PC-3 (cell line): ENCODE results near the gene TTC16. TPM values are rescaled to one million over a fixed set of nuclear protein-coding genes. Genes with fewer than 3 reads are reported as not detected.

Source experiments
- ATAC-seq: fragments of 200-7000 bp; cut with Tn5 transposase; 2 replicates; pipeline ENCODE4 v1.9.1; 2020; ENCODE audit warnings: mild to moderate bottlenecking, moderate library complexity
- BruUV-seq: library from RNA; stranded (reverse); fragments of 400-500 nt; replicated peaks from 2 replicates; lab custom pipeline; 2021; lab: Mats Ljungman, UMichigan
- CTCF ChIA-PET: fragments of 300-600 bp; sonication (Branson Sonifier 250); formaldehyde crosslinking; loops from one replicate; lab custom pipeline; 2022; ENCODE audit warnings: antibody characterized with exemption; lab: Charles Lee
- POLR2A ChIA-PET: fragments of 300-600 bp; sonication (Branson Sonifier 250); formaldehyde crosslinking; loops from one replicate; lab custom pipeline; 2022; ENCODE audit warnings: antibody characterized with exemption; ENCODE audit not compliant: unreplicated experiment; lab: Charles Lee
- DNase-seq: peaks from one replicate; pipeline ENCODE4 v3.0.0-alpha.2; 2015
- H2AFZ ChIP-seq: fragments of 300-600 bp; sonication (generic); 2 replicates; pipeline ENCODE4 v1.6.0; 2016; ENCODE audit warnings: antibody characterized with exemption, low read length
- H3F3A ChIP-seq: fragments of 300-600 bp; sonication (generic); one replicate; pipeline ENCODE4 v1.6.0; 2017; ENCODE audit warnings: antibody characterized with exemption, low read length, control low read depth, mild to moderate bottlenecking; ENCODE audit not compliant: unreplicated experiment
- H3K27ac ChIP-seq: fragments of 300-600 bp; sonication (generic); 2 replicates; pipeline ENCODE4 v1.5.1; 2016; ENCODE audit warnings: mild to moderate bottlenecking, low read length
- H3K27me3 ChIP-seq: fragments of 300-600 bp; sonication (generic); 2 replicates; pipeline ENCODE4 v1.6.1; 2016; ENCODE audit warnings: low read length, mixed read lengths
- H3K36me3 ChIP-seq: fragments of 300-600 bp; sonication (generic); 2 replicates; pipeline ENCODE4 v1.6.1; 2016; ENCODE audit warnings: low read depth, mixed run types, low read length, mixed read lengths
- H3K4me1 ChIP-seq: fragments of 300-600 bp; sonication (generic); 2 replicates; pipeline ENCODE4 v1.5.1; 2016; ENCODE audit warnings: low read length; ENCODE audit not compliant: insufficient read depth
- H3K4me2 ChIP-seq: fragments of 300-600 bp; sonication (generic); 2 replicates; pipeline ENCODE4 v1.6.0; 2016; ENCODE audit warnings: low read length
- H3K4me3 ChIP-seq: fragments of 300-600 bp; sonication (generic); 2 replicates; pipeline ENCODE4 v1.5.1; 2016; ENCODE audit warnings: mild to moderate bottlenecking, low read length, mixed read lengths
- H3K79me2 ChIP-seq: fragments of 300-600 bp; sonication (generic); 2 replicates; pipeline ENCODE4 v1.6.1; 2017; ENCODE audit warnings: low read length, mixed read lengths
- H3K9ac ChIP-seq: fragments of 300-600 bp; sonication (generic); 2 replicates; pipeline ENCODE4 v1.6.0; 2016; ENCODE audit warnings: mild to moderate bottlenecking, low read length
- H3K9me2 ChIP-seq: fragments of 300-600 bp; sonication (generic); replicated peaks from 2 replicates; pipeline ENCODE4 v1.6.1; 2016; ENCODE audit warnings: mixed run types, low read length, mixed read lengths
- H3K9me3 ChIP-seq: fragments of 300-600 bp; sonication (generic); 2 replicates; pipeline ENCODE4 v1.6.1; 2016; ENCODE audit warnings: low read length, mixed read lengths
- H4K20me1 ChIP-seq: fragments of 300-600 bp; sonication (generic); 2 replicates; pipeline ENCODE4 v1.6.1; 2016; ENCODE audit warnings: low read length, mixed read lengths
- CTCF ChIP-seq: fragments of 300-600 bp; sonication (generic); conservative IDR thresholded peaks from 2 replicates; pipeline ENCODE4 v1.5.1; 2017; ENCODE audit warnings: antibody characterized with exemption, low read depth, mild to moderate bottlenecking, low read length
- EZH2 ChIP-seq: fragments of 300-600 bp; sonication (generic); IDR thresholded peaks from one replicate; pipeline ENCODE4 v1.6.1; 2017; ENCODE audit warnings: antibody characterized with exemption, mild to moderate bottlenecking, low read length; ENCODE audit not compliant: unreplicated experiment
- EZH2phosphoT487 ChIP-seq: fragments of 300-600 bp; sonication (generic); IDR thresholded peaks from 2 replicates; pipeline ENCODE4 v1.6.1; 2018; ENCODE audit warnings: mild to moderate bottlenecking, antibody characterized with exemption, low read length, borderline replicate concordance
- intact Hi-C: fragments of 100-400 bp; cut with micrococcal nuclease; formaldehyde crosslinking; loops from 2 replicates; pipeline ENCODE4 v1.9.0; 2023
- total RNA-seq: library from RNA; depleted of rRNA; stranded (reverse); fragments of >200 nt; gene quantifications from 2 replicates; pipeline ENCODE4 v1.2.3, GENCODE V29; 2014

TTC16 gene
- total RNA-seq, 1 experiment from 2014 or later, result 0.04 TPM

GRCh38 chr9:127667906-127668305 lies 48.0 kb upstream of the TTC16 start:
- intact Hi-C loops, result no loop called here
- H3K9ac ChIP-seq, result no peak overlapping the region
- H3K4me3 ChIP-seq, result no peak overlapping the region
- ChIA-PET POLR2A (interaction anchor here (0.6 kb wide), 1 partner anchor 17 kb away, joined by 3 read pairs; no protein-coding TSS in a partner anchor), CTCF (interaction anchor here (0.8 kb wide), 1 partner anchor 67 kb away, joined by 4 read pairs; the partner anchor contains the start of gene TOR2A)
- no peaks in the 10 kb centered on the region for H3K27me3 ChIP-seq
- no peaks in the 10 kb centered on the region for H3K4me1 ChIP-seq
- H2AFZ ChIP-seq, result no peak overlapping the region
- H3K9me3 ChIP-seq, result no peaks in the 10 kb centered on the region
- H3K79me2 ChIP-seq, result no peaks in the 10 kb centered on the region
- no TSS peak for BruUV-seq
- no peaks in the 10 kb centered on the region for H4K20me1 ChIP-seq
- no peak overlapping the region for H3K27ac ChIP-seq
- H3K4me2 ChIP-seq, result no peak overlapping the region
- no peaks in the 10 kb centered on the region for H3F3A ChIP-seq
- ATAC-seq (no peak), DNase-seq (no peak)
- H3K9me2 ChIP-seq, result no peaks in the 10 kb centered on the region
- no peaks in the 10 kb centered on the region for H3K36me3 ChIP-seq
- TF ChIP-seq EZH2 (no peak), EZH2phosphoT487 (no peak), CTCF (no peak)

- DNase-seq (no peak), ATAC-seq (no peak)
- intact Hi-C loops, result no loop called here
- H3K27me3 ChIP-seq, result no peaks in the 10 kb centered on the region
- no peak overlapping the region for H3K9ac ChIP-seq
- no peaks in the 10 kb centered on the region for H3F3A ChIP-seq
- H3K9me3 ChIP-seq, result no peaks in the 10 kb centered on the region
- no peak overlapping the region for H2AFZ ChIP-seq
- no peaks in the 10 kb centered on the region for H3K4me1 ChIP-seq
- no peak overlapping the region for H3K4me2 ChIP-seq
- H3K79me2 ChIP-seq, result no peaks in the 10 kb centered on the region
- no peak for TF ChIP-seq EZH2
- no peak for TF ChIP-seq EZH2phosphoT487
- TF ChIP-seq CTCF, result no peak
- no TSS peak for BruUV-seq
- H3K9me2 ChIP-seq, result no peaks in the 10 kb centered on the region
- POLR2A ChIA-PET, result no interaction called here
- H3K27ac ChIP-seq, result no peak overlapping the region
- CTCF ChIA-PET, result no interaction called here
- H3K4me3 ChIP-seq, result no peak overlapping the region
- no peaks in the 10 kb centered on the region for H4K20me1 ChIP-seq
- no peaks in the 10 kb centered on the region for H3K36me3 ChIP-seq
These were observed 42.6 kb upstream of the TTC16 start for GRCh38 chr9:127673234-127673633.

GRCh38 chr9:127676638-127677037 lies 39.2 kb upstream of the TTC16 start:
- H3K9ac ChIP-seq, result no peak overlapping the region
- POLR2A ChIA-PET, result no interaction called here
- H2AFZ ChIP-seq, result no peak overlapping the region
- no peaks in the 10 kb centered on the region for H3K36me3 ChIP-seq
- ATAC-seq, result no peak
- H3K27me3 ChIP-seq, result no peaks in the 10 kb centered on the region
- no peaks in the 10 kb centered on the region for H3K4me1 ChIP-seq
- CTCF ChIA-PET, result no interaction called here
- no peaks in the 10 kb centered on the region for H3K9me2 ChIP-seq
- H3K27ac ChIP-seq, result no peak overlapping the region
- no peaks in the 10 kb centered on the region for H3K79me2 ChIP-seq
- H3K4me3 ChIP-seq, result no peak overlapping the region
- DNase-seq, result no peak
- no TSS peak for BruUV-seq
- H3K9me3 ChIP-seq, result no peaks in the 10 kb centered on the region
- TF ChIP-seq CTCF (no peak), EZH2phosphoT487 (no peak), EZH2 (no peak)
- H3K4me2 ChIP-seq, result no peak overlapping the region
- no peaks in the 10 kb centered on the region for H4K20me1 ChIP-seq
- intact Hi-C loops, result no loop called here
- no peaks in the 10 kb centered on the region for H3F3A ChIP-seq
